Omental fat pad (tissue), 4 donors: ENCODE results near the gene NANS. TPM values are rescaled to one million over a fixed set of nuclear protein-coding genes. Genes with fewer than 3 reads are reported as not detected.
"Not testable (repeated sequence)": the region's sequence is repeated elsewhere in the genome, so short reads cannot be mapped to it uniquely, and the experiment has no call there.

Experiments used
- ATAC-seq: fragments of 150-250 bp; one replicate; pipeline ENCODE4 v1.9.1; 2016; ENCODE audit warnings: mild to moderate bottlenecking, moderate library complexity; ENCODE audit not compliant: low FRiP score
- DNase-seq: peaks from one replicate; pipeline ENCODE4 v3.0.0-alpha.2; 2019; ENCODE audit warnings: low spot score
- CTCF ChIP-seq, 3 donors: fragments of 450-650 bp; IDR thresholded peaks; one replicate each; pipeline ENCODE4 v1.5.1; 2016 to 2017; ENCODE audit warnings: antibody characterized with exemption in 3 of 3, mild to moderate bottlenecking in 3 of 3, moderate library complexity in 2 of 3
- total RNA-seq, 4 donors: library from RNA; depleted of rRNA; stranded (reverse); fragments of >200 nt; gene quantifications; one replicate each; pipeline ENCODE4 v1.1.0, GENCODE V29; 2016

The NANS gene
- total RNA-seq, 4 donors from 2014 or later, result 57.1 to 104 (median 60.4) TPM

DNA sequence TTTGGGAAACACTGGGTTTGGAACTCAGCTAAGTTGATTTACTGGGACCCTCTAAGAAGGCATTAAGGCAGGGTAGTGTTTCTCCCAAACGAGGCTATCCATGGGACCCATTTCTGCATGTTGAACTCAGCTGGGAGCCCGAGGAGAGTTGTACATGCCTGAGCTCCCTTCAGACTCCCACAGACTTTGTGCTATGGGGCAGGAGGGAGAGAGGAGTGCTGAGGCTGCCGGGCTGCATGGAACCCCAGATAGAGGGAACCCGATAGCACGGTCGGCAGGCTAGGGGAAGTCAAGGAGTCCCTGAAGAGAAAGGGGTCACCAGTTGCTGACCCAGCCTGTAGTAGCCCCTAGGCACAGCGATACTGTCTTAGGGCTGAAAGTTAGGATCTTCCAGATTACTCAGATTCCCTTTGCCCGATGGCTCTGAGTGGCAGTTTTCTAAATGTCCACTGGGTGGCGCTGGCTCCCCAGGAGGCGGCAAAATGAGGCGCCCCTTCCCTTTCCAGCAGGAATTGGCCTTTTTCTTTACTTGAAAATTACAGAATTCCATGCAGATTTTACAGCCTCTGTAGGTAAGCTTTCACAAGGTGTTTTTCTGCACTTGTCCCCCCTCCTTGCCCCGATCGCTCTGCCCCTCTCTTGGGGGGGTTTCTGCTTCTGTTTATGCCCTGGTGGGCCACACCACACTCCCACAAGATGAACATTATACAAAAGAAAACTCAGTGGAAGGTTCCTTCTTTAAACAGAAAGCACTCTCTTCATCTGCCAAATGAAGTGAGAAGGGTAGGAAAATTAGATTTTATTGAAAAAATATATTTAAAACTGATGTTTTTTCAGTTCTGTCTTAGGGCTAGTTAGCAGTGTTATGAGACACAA is 17.8 kb downstream of the NANS start:
- ATAC-seq, result no peak
- peak in 1 of 3 donors; percentile 53 for TF ChIP-seq CTCF (IDR thresholded peaks at IDR 0.05)
- peak; percentile 46 for DNase-seq

- no peak for DNase-seq
- ATAC-seq, result peak; percentile 79
- TF ChIP-seq CTCF (IDR thresholded peaks at IDR 0.05), result no peak
Observed at GRCh38 chr9:98075332-98075805, 18.8 kb downstream of the NANS start.

- not testable (repeated sequence) for ATAC-seq, DNase-seq
Observed at GRCh38 chr9:98076514-98076890, 20.0 kb downstream of the NANS start.

GRCh38 chr9:98078895-98079294 is 22.4 kb downstream of the NANS start:
- ATAC-seq (no peak), DNase-seq (no peak)
- TF ChIP-seq CTCF (IDR thresholded peaks at IDR 0.05), result no peak

- TF ChIP-seq CTCF (IDR thresholded peaks at IDR 0.05), result no peak
- DNase-seq (no peak), ATAC-seq (no peak)
Observed at GRCh38 chr9:98080326-98080725, 23.8 kb downstream of the NANS start.

- TF ChIP-seq CTCF (IDR thresholded peaks at IDR 0.05), result no peak
- DNase-seq (no peak), ATAC-seq (no peak)
Observed at GRCh38 chr9:98080780-98081179, 24.2 kb downstream of the NANS start.

DNA sequence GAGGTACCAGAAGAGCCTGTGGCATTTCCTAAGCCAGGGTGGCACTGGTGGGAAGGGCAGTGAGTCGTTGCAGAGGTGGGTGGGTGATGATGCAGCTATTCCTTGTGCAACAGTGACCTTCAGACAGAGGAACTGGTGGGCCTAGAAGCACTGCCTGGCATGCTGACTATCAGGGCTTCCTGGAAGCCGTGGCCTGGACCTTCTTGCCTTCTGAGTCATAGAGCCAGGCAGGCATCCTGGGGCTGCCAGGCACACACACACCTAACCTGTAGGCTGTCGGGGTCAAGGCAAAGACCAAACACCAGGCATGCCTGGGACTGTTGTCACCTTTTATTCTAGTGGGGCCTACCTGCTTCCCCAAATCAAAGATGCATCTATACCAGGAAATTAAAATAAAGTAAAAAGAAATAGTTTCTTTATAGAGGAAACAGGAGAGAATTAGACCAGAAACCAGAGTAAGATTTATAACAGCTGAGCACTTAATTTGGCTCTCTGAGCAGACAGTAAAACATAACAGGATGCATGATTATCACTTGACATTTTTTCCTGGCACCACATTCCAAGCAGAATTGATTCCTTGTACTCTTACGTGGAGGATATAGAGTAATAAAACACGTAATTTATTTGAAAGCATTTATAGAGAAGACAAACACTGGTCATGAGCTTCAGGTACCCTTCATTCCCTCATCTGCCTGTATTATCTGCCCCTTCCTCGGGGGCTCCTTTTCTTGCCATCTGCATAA is 25.1 kb downstream of the NANS start:
- DNase-seq (no peak), ATAC-seq (peak; percentile 74)
- TF ChIP-seq CTCF (IDR thresholded peaks at IDR 0.05), result no peak
